HepG2 (cell line): Measurements from ENCODE around the gene QSOX1. TPM values are rescaled to one million over a fixed set of nuclear protein-coding genes. Genes with fewer than 3 reads are reported as not detected.

Experiments used
- EEA1 ChIP-seq: sonication (generic); formaldehyde crosslinking; IDR thresholded peaks from 2 replicates; pipeline ENCODE4 v1.5.1; 2020; ENCODE audit warnings: mild to moderate bottlenecking, missing genetic modification reagents, borderline replicate concordance
- ELF4 ChIP-seq: sonication (generic); formaldehyde crosslinking; IDR thresholded peaks from 2 replicates; pipeline ENCODE4 v1.5.0; 2020; ENCODE audit warnings: missing genetic modification reagents, mild to moderate bottlenecking, moderate library complexity, borderline replicate concordance
- GZF1 ChIP-seq: sonication (generic); formaldehyde crosslinking; IDR thresholded peaks from 2 replicates; pipeline ENCODE4 v1.5.1; 2020; ENCODE audit warnings: mild to moderate bottlenecking, missing genetic modification reagents
- IKZF1 ChIP-seq: fragments of 450-650 bp; IDR thresholded peaks from 2 replicates; pipeline ENCODE4 v1.7.1; 2016
- KLF12 ChIP-seq: sonication (generic); formaldehyde crosslinking; IDR thresholded peaks from 2 replicates; pipeline ENCODE4 v1.4.0; 2020; ENCODE audit warnings: missing genetic modification reagents, borderline replicate concordance
- MAZ ChIP-seq, 2 experiments: sonication (generic) in 1 of 2; formaldehyde crosslinking in 1 of 2; IDR thresholded peaks; 2 replicates each; pipeline versions ENCODE4 v1.5.0 to v1.6.1; 2012 to 2020; ENCODE audit warnings: low read depth in 2 of 2, mild to moderate bottlenecking in 2 of 2, borderline replicate concordance in 1 of 2, improper control_type of control experiment in 1 of 2, low read length in 1 of 2, missing genetic modification reagents in 1 of 2, moderate library complexity in 1 of 2
- NAIF1 ChIP-seq: sonication (generic); formaldehyde crosslinking; IDR thresholded peaks from 2 replicates; pipeline ENCODE4 v1.5.0; 2020; ENCODE audit warnings: mild to moderate bottlenecking, missing genetic modification reagents, borderline replicate concordance
- NR2F2 ChIP-seq: IDR thresholded peaks from 2 replicates; pipeline ENCODE4 v1.6.1; 2012; ENCODE audit warnings: low read depth, inconsistent platforms, borderline replicate concordance
- NRL ChIP-seq: sonication (generic); formaldehyde crosslinking; IDR thresholded peaks from 2 replicates; pipeline ENCODE4 v1.5.0; 2020; ENCODE audit warnings: missing genetic modification reagents, mild to moderate bottlenecking, moderate library complexity, borderline replicate concordance
- SMAD1 ChIP-seq: sonication (generic); formaldehyde crosslinking; IDR thresholded peaks from 2 replicates; pipeline ENCODE4 v1.4.0; 2020; ENCODE audit warnings: missing genetic modification reagents, low read depth, mild to moderate bottlenecking, borderline replicate concordance
- TAF1 ChIP-seq: sonication (generic); formaldehyde crosslinking; IDR thresholded peaks from 2 replicates; pipeline ENCODE4 v1.4.0; 2020; ENCODE audit warnings: missing genetic modification reagents
- ZNF563 ChIP-seq: sonication (generic); formaldehyde crosslinking; IDR thresholded peaks from 2 replicates; pipeline ENCODE4 v1.8.0; 2022; ENCODE audit warnings: mild to moderate bottlenecking, moderate library complexity, missing genetic modification reagents
- ZNF75D ChIP-seq: sonication (generic); formaldehyde crosslinking; IDR thresholded peaks from 2 replicates; pipeline ENCODE4 v1.8.1; 2023; ENCODE audit warnings: missing genetic modification reagents, mild to moderate bottlenecking, borderline replicate concordance
- ZNF891 ChIP-seq: sonication (generic); formaldehyde crosslinking; IDR thresholded peaks from 2 replicates; pipeline ENCODE4 v1.5.0; 2020; ENCODE audit warnings: mild to moderate bottlenecking, missing genetic modification reagents
- polyA plus RNA-seq, 8 experiments: library from polyadenylated mRNA; depleted of rRNA in 3 of 8; stranded (reverse) in 7 of 8; unstranded in 1 of 8; fragments of >200 nt; fragmentation: Illumina TruSeq in 4 of 8; extraction: Trizol in 4 of 8; gene quantifications; 2 replicates each; pipeline versions ENCODE4 v1.2.1 to v1.2.3, GENCODE V29; 2011 to 2016; ENCODE audit warnings: low read depth in 4 of 8, missing spikeins in 1 of 8, mixed read lengths in 1 of 8; ENCODE audit not compliant: insufficient read depth in 1 of 8
- total RNA-seq, 5 experiments: library from RNA; depleted of rRNA; stranded (reverse); fragments of >200 nt; fragmentation: Illumina TruSeq; extraction: Trizol; gene quantifications; 2 replicates each; pipeline ENCODE4 v1.2.3, GENCODE V29; 2016; ENCODE audit warnings: low read depth in 1 of 5
- TF ChIP-seq, protein P1 (sequence below): sonication (generic); formaldehyde crosslinking; IDR thresholded peaks from 2 replicates; pipeline ENCODE4 v1.5.0; 2020; ENCODE audit warnings: missing genetic modification reagents, mild to moderate bottlenecking, borderline replicate concordance
- TF ChIP-seq, protein P2 (sequence below): sonication (generic); formaldehyde crosslinking; IDR thresholded peaks from 2 replicates; pipeline ENCODE4 v1.4.0; 2020; ENCODE audit warnings: missing genetic modification reagents
- TF ChIP-seq, protein P3 (sequence below): sonication (generic); formaldehyde crosslinking; IDR thresholded peaks from 2 replicates; pipeline ENCODE4 v1.4.0; 2020; ENCODE audit warnings: low read depth, mild to moderate bottlenecking, missing genetic modification reagents
- TF ChIP-seq, protein P4 (sequence below): sonication (generic); formaldehyde crosslinking; IDR thresholded peaks from 2 replicates; pipeline ENCODE4 v1.4.0; 2020; ENCODE audit warnings: missing genetic modification reagents, borderline replicate concordance

Gene QSOX1
- total and polyA plus RNA-seq, 2 of the 13 experiments (the other 11 are each of a cell fraction or from before 2014, with no cell fraction given): 6.8 to 40.2 TPM

DNA sequence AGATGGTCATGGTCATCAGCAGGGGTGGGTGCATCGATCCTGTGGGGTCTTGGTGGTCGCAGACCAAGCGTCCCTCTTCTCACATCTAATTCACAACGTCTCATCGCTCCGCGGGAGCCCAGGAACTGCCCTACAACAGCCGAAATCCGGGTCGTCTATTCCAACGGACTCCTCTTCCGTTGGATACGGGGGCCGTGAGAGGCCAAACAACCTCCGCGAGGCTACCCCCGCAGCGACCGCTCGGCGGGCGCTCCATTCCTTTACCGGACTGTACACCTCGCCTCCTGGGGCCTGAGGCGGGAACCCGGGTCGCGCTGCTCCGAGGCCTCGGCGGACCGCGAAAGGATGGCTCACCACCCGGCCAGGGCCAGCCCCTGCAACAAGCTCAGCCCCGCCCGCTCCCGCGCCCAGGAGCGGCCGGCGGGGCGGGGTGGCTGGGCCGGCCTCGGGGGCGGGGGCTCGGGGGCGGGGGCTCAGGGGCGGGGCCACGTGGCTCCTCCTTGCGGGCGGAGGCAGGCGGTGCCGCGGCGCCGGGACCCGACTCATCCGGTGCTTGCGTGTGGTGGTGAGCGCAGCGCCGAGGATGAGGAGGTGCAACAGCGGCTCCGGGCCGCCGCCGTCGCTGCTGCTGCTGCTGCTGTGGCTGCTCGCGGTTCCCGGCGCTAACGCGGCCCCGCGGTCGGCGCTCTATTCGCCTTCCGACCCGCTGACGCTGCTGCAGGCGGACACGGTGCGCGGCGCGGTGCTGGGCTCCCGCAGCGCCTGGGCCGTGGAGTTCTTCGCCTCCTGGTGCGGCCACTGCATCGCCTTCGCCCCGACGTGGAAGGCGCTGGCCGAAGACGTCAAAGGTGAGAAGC, at the start of gene QSOX1 (continued):
- TF ChIP-seq MAZ (IDR thresholded peaks at IDR 0.05; ENCODE audit: borderline replicate concordance, low read depth, low read length): peak; percentile 39; the same call in 1 of the 2 replicates
- TF ChIP-seq MAZ (CRISPR knock-in tag; IDR thresholded peaks at IDR 0.05; ENCODE audit: low read depth): peak; percentile 91
- 0 out of 2 replicates have a peak, but pooled peaks have one; percentile 32 for TF ChIP-seq ELF4 (CRISPR knock-in tag)
- peak; percentile 34; the same call in 1 of the 2 replicates for TF ChIP-seq TAF1 (CRISPR knock-in tag)
- no peak for TF ChIP-seq NR2F2
- TF ChIP-seq EEA1 (CRISPR knock-in tag): no peak
- no peak for TF ChIP-seq ZNF75D (CRISPR knock-in tag)
- no peak; the same call in none of the 2 replicates for TF ChIP-seq NRL (CRISPR knock-in tag)
- TF ChIP-seq, protein P1, sequence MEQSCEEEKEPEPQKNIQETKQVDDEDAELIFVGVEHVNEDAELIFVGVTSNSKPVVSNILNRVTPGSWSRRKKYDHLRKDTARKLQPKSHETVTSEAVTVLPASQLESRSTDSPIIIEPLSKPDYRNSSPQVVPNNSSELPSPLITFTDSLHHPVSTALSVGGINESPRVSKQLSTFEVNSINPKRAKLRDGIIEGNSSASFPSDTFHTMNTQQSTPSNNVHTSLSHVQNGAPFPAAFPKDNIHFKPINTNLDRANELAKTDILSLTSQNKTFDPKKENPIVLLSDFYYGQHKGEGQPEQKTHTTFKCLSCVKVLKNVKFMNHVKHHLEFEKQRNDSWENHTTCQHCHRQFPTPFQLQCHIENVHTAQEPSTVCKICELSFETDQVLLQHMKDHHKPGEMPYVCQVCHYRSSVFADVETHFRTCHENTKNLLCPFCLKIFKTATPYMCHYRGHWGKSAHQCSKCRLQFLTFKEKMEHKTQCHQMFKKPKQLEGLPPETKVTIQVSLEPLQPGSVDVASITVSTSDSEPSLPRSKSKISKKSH (CRISPR knock-in tag): no peak
- no peak for TF ChIP-seq ZNF891 (CRISPR knock-in tag)
- peak; percentile 63; the same call in 1 of the 2 replicates for TF ChIP-seq KLF12 (CRISPR knock-in tag)
- no peak for TF ChIP-seq IKZF1
- TF ChIP-seq, protein P2, sequence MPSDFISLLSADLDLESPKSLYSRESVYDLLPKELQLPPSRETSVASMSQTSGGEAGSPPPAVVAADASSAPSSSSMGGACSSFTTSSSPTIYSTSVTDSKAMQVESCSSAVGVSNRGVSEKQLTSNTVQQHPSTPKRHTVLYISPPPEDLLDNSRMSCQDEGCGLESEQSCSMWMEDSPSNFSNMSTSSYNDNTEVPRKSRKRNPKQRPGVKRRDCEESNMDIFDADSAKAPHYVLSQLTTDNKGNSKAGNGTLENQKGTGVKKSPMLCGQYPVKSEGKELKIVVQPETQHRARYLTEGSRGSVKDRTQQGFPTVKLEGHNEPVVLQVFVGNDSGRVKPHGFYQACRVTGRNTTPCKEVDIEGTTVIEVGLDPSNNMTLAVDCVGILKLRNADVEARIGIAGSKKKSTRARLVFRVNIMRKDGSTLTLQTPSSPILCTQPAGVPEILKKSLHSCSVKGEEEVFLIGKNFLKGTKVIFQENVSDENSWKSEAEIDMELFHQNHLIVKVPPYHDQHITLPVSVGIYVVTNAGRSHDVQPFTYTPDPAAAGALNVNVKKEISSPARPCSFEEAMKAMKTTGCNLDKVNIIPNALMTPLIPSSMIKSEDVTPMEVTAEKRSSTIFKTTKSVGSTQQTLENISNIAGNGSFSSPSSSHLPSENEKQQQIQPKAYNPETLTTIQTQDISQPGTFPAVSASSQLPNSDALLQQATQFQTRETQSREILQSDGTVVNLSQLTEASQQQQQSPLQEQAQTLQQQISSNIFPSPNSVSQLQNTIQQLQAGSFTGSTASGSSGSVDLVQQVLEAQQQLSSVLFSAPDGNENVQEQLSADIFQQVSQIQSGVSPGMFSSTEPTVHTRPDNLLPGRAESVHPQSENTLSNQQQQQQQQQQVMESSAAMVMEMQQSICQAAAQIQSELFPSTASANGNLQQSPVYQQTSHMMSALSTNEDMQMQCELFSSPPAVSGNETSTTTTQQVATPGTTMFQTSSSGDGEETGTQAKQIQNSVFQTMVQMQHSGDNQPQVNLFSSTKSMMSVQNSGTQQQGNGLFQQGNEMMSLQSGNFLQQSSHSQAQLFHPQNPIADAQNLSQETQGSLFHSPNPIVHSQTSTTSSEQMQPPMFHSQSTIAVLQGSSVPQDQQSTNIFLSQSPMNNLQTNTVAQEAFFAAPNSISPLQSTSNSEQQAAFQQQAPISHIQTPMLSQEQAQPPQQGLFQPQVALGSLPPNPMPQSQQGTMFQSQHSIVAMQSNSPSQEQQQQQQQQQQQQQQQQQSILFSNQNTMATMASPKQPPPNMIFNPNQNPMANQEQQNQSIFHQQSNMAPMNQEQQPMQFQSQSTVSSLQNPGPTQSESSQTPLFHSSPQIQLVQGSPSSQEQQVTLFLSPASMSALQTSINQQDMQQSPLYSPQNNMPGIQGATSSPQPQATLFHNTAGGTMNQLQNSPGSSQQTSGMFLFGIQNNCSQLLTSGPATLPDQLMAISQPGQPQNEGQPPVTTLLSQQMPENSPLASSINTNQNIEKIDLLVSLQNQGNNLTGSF (CRISPR knock-in tag): 0 out of 2 replicates have a peak, but pooled peaks have one; percentile 12
- TF ChIP-seq GZF1 (CRISPR knock-in tag): no peak
- TF ChIP-seq, protein P3, sequence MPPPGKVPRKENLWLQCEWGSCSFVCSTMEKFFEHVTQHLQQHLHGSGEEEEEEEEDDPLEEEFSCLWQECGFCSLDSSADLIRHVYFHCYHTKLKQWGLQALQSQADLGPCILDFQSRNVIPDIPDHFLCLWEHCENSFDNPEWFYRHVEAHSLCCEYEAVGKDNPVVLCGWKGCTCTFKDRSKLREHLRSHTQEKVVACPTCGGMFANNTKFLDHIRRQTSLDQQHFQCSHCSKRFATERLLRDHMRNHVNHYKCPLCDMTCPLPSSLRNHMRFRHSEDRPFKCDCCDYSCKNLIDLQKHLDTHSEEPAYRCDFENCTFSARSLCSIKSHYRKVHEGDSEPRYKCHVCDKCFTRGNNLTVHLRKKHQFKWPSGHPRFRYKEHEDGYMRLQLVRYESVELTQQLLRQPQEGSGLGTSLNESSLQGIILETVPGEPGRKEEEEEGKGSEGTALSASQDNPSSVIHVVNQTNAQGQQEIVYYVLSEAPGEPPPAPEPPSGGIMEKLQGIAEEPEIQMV: no peak
- 0 out of 2 replicates have a peak, but pooled peaks have one; percentile 8 for TF ChIP-seq SMAD1 (CRISPR knock-in tag)
- TF ChIP-seq, protein P4, sequence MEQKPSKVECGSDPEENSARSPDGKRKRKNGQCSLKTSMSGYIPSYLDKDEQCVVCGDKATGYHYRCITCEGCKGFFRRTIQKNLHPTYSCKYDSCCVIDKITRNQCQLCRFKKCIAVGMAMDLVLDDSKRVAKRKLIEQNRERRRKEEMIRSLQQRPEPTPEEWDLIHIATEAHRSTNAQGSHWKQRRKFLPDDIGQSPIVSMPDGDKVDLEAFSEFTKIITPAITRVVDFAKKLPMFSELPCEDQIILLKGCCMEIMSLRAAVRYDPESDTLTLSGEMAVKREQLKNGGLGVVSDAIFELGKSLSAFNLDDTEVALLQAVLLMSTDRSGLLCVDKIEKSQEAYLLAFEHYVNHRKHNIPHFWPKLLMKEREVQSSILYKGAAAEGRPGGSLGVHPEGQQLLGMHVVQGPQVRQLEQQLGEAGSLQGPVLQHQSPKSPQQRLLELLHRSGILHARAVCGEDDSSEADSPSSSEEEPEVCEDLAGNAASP (CRISPR knock-in tag): no peak
- no peak for TF ChIP-seq NAIF1
- peak; percentile 94 for TF ChIP-seq ZNF563 (CRISPR knock-in tag)
